ENCODE measurements around the gene WAC.
A peak's percentile ranks its signal among the peaks of the same experiment; 100 is the strongest.

WAC gene

DNA sequence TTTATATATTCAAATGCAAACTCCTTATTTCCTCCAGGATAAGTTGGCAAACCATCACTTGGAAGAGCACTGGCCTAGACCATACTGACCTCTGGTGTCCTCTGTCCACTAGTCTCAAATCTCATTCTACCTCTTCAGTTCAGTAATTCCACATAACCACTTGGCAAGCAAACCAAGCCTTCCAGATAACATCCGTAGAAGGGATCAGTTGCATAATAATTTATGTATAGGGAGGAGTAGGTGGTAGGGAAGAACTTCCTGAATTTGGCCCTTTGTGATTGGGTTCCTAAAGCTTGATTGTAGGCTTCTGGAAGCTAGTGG is 55.0 kb downstream of the WAC start:
- no peak overlapping the region for H3K4me3 ChIP-seq (replicated peaks; ENCODE audit: low read depth, low read length)
- peak; percentile 10 for DNase-seq (ENCODE audit: extremely low read depth, low read depth)
- TF ChIP-seq, protein P1, sequence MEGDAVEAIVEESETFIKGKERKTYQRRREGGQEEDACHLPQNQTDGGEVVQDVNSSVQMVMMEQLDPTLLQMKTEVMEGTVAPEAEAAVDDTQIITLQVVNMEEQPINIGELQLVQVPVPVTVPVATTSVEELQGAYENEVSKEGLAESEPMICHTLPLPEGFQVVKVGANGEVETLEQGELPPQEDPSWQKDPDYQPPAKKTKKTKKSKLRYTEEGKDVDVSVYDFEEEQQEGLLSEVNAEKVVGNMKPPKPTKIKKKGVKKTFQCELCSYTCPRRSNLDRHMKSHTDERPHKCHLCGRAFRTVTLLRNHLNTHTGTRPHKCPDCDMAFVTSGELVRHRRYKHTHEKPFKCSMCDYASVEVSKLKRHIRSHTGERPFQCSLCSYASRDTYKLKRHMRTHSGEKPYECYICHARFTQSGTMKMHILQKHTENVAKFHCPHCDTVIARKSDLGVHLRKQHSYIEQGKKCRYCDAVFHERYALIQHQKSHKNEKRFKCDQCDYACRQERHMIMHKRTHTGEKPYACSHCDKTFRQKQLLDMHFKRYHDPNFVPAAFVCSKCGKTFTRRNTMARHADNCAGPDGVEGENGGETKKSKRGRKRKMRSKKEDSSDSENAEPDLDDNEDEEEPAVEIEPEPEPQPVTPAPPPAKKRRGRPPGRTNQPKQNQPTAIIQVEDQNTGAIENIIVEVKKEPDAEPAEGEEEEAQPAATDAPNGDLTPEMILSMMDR (IDR thresholded peaks at IDR 0.05; ENCODE audit: low read depth, low read length, missing control alignments): no peak

- TF ChIP-seq, protein P1 (IDR thresholded peaks at IDR 0.05; ENCODE audit: low read depth, low read length, missing control alignments): no peak
- no peak for DNase-seq (ENCODE audit: extremely low read depth, low read depth)
Measured at GRCh38 chr10:28592953-28593352, 60.0 kb downstream of the WAC start.

DNA sequence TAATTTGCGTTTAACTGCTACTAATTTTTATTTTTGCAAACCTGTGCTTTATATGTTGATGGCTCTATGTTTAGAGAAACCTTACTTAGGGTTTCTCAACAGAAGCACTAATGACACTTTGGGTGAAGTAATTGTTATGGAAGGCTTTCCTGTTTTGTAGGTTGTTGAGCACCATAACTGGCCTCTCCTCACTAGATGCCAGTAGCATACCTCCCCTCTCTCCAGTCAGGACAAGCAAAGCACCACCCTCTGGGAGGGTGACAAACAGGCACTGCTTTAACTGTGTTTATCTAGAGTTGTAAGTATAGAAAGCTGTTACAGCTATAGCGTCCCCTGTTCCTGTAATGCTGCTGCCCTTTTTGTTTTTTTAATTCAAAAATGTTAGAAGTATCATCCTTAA is 60.9 kb downstream of the WAC start:
- H3K4me3 ChIP-seq (replicated peaks; ENCODE audit: low read depth, low read length): no peak overlapping the region
- TF ChIP-seq, protein P1 (IDR thresholded peaks at IDR 0.05; ENCODE audit: low read depth, low read length, missing control alignments): no peak
- no peak for DNase-seq (ENCODE audit: extremely low read depth, low read depth)

More at GRCh38 chr10:28592953-28593352, 60.0 kb downstream of the WAC start:
- H3K4me3 ChIP-seq (replicated peaks; ENCODE audit: low read depth, low read length): no peak overlapping the region

DNA sequence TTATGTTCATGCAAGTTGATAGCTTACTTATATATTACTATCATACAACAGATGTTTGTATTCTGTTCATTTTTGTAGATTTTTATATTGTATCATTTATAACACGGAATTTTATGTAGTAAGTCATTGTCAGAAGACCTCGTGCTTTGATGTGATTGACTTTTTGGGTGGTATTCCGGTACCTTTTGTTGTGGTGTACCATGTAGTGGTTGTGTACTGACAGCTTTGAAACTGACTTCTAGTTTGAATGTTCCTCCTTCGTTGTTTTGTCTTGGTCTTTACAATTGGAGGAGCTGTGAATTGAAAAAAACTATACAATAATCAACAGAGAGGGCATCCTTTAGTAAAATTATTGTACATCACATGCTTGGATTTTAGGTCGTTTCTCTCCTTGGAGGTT is 61.5 kb downstream of the WAC start:
- TF ChIP-seq, protein P1 (IDR thresholded peaks at IDR 0.05; ENCODE audit: low read depth, low read length, missing control alignments): no peak

DNA sequence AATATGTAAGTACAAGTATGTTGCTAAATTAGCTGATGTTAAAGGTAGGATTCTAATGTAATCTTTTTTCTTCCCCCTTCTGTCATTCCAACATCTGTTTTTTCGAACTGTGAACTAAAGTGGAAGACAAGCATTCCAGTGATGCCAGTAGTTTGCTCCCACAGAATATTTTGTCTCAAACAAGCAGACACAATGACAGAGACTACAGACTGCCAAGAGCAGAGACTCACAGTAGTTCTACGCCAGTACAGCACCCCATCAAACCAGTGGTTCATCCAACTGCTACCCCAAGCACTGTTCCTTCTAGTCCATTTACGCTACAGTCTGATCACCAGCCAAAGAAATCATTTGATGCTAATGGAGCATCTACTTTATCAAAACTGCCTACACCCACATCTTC is 62.7 kb downstream of the WAC start:
- TF ChIP-seq, protein P1 (IDR thresholded peaks at IDR 0.05; ENCODE audit: low read depth, low read length, missing control alignments): no peak
- DNase-seq (ENCODE audit: extremely low read depth, low read depth): no peak
- no peak overlapping the region for H3K4me3 ChIP-seq (replicated peaks; ENCODE audit: low read depth, low read length)

More for the DNA sequence above, 61.5 kb downstream of the WAC start:
- H3K4me3 ChIP-seq (replicated peaks; ENCODE audit: low read depth, low read length): no peak overlapping the region
- DNase-seq (ENCODE audit: extremely low read depth, low read depth): no peak

DNA sequence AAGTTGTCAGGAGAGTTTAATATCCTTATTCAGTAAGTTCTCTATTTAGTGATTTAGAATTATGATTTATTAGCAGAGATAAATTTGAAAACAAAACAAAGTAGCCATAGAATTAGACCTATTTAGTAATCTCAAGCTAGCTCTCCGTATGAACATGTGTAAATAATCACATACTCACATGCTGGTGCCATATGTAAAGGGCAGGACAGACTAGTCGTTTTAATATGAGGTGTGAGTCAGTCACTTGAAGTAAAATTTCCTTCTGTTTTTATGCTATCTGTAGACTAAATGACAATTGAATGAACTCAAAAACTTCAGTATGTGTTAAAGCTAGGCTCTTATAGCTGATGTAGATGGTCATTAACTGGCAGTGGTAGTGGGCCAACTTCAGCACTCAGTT is 67.1 kb downstream of the WAC start:
- no peak overlapping the region for H3K4me3 ChIP-seq (replicated peaks; ENCODE audit: low read depth, low read length)
- TF ChIP-seq, protein P1 (IDR thresholded peaks at IDR 0.05; ENCODE audit: low read depth, low read length, missing control alignments): no peak
- peak; percentile 35 for DNase-seq (ENCODE audit: extremely low read depth, low read depth)

- TF ChIP-seq, protein P1 (IDR thresholded peaks at IDR 0.05; ENCODE audit: low read depth, low read length, missing control alignments): no peak
- no peak for DNase-seq (ENCODE audit: extremely low read depth, low read depth)
- H3K4me3 ChIP-seq (replicated peaks; ENCODE audit: low read depth, low read length): no peak overlapping the region
Measured at GRCh38 chr10:28601012-28601411, 68.1 kb downstream of the WAC start.

Measured in HFF-Myc (cell line).